ENCODE results near the gene SNX5. TPM values are rescaled to one million over a fixed set of nuclear protein-coding genes. Genes with fewer than 3 reads are reported as not detected.
A peak's percentile ranks its signal among the peaks of the same experiment; 100 is the strongest.

The SNX5 gene
- total RNA-seq (10 to 100 TPM; 81.5 to 81.6 TPM), polyA plus RNA-seq (10 to 100 TPM; 96.3 to 96.5 TPM)

- H3K27ac ChIP-seq (ENCODE audit: low read depth, low read length) = peak within 1 kb of the TSS; percentile 82
- H3K4me3 ChIP-seq (ENCODE audit: low read length in 2 of 2) = peak within 1 kb of the TSS; percentile 90 to 95
- H3K27ac Mint-ChIP-seq = peak within 1 kb of the TSS; percentile 97 to 99 (median 98)
- peaks cover 0 to 22% of the 10 kb centered on the region in 2 donors for H3K36me3 Mint-ChIP-seq
- ChIA-PET POLR2A (ENCODE audit: partially characterized antibody) (interaction anchor here (0.7 to 7.8 kb wide), 19 partner anchors 9 to 538 kb away, joined by 3 to 77 read pairs (median 5); partner anchors contain the start of genes DSTN, KAT14, PET117 and RRBP1), CTCF (ENCODE audit: partially characterized antibody) (interaction anchor here (1.2 to 9.1 kb wide), 6 partner anchors 13 to 286 kb away, joined by 4 to 51 read pairs (median 22); partner anchors contain the start of gene RRBP1)
- intact Hi-C loops (cut with micrococcal nuclease) = loop anchor here (1.0 to 10.0 kb wide), 10 partner anchors 30 to 1394 kb away; partner anchors contain the start of genes DSTN, DZANK1, KAT14 and KIF16B
- no peaks in the 10 kb centered on the region for H3K9me3 ChIP-seq (ENCODE audit: control insufficient read depth in 1 of 2, low read length in 2 of 2)
- no peaks in the 10 kb centered on the region for H3K36me3 ChIP-seq (ENCODE audit: insufficient read depth, low read length)
- H3K4me3 Mint-ChIP-seq = peak within 1 kb of the TSS; percentile 86 to 97 (median 94)
- peaks cover 66% of the 10 kb centered on the region for H3K4me1 ChIP-seq (ENCODE audit: insufficient read depth, low read length)
- peaks cover 51 to 92% (median 63%) of the 10 kb centered on the region in 4 donors for H3K4me1 Mint-ChIP-seq
- no peaks in the 10 kb centered on the region for H3K9me3 Mint-ChIP-seq
- DNase-seq = peak; percentile 99 to 100 (median 99)
- H3K27me3 Mint-ChIP-seq = peaks cover 0 to 1% of the 10 kb centered on the region in 2 donors
- H3K27me3 ChIP-seq (ENCODE audit: insufficient read depth, low read length) = no peaks in the 10 kb centered on the region
Measured at GRCh38 chr20:17968366-17969277, at the start of gene SNX5, which contains the start of gene MGME1. Gene SNX5 (minus strand): TSS chr20:17968794. CDS start chr20:17968425, 369 bp downstream. Gene MGME1 (plus strand): TSS chr20:17969018. CDS start chr20:17969860, 842 bp downstream.

- intact Hi-C loops (cut with micrococcal nuclease) = no loop called here
Measured at GRCh38 chr20:18018100-18018499, 49.5 kb upstream of the SNX5 start.

GRCh38 chr20:18016772-18017171 is 48.2 kb upstream of the SNX5 start:
- no peak overlapping the region for H3K27ac Mint-ChIP-seq
- CTCF ChIA-PET (ENCODE audit: partially characterized antibody) = interaction anchor here (0.6 to 1.6 kb wide), 3 partner anchors 334 to 1565 kb away, joined by 3 to 4 read pairs (median 4); partner anchors contain the start of gene RRBP1
- Histone ChIP-seq H3K4me3 (ENCODE audit: low read length in 2 of 2) (no peak overlapping the region), H3K9me3 (ENCODE audit: control insufficient read depth in 1 of 2, low read length in 2 of 2) (no peaks in the 10 kb centered on the region), H3K27ac (ENCODE audit: low read depth, low read length) (no peak overlapping the region), H3K36me3 (ENCODE audit: insufficient read depth, low read length) (no peaks in the 10 kb centered on the region), H3K4me1 (ENCODE audit: insufficient read depth, low read length) (no peaks in the 10 kb centered on the region), H3K27me3 (ENCODE audit: insufficient read depth, low read length) (no peaks in the 10 kb centered on the region)
- H3K36me3 Mint-ChIP-seq = no peaks in the 10 kb centered on the region
- intact Hi-C loops (cut with micrococcal nuclease) = no loop called here
- no peaks in the 10 kb centered on the region for H3K9me3 Mint-ChIP-seq
- H3K4me1 Mint-ChIP-seq = no peaks in the 10 kb centered on the region
- DNase-seq = no peak
- POLR2A ChIA-PET (ENCODE audit: partially characterized antibody) = no interaction called here
- H3K27me3 Mint-ChIP-seq = no peaks in the 10 kb centered on the region
- H3K4me3 Mint-ChIP-seq = no peak overlapping the region

More at GRCh38 chr20:18018100-18018499, 49.5 kb upstream of the SNX5 start:
- no peaks in the 10 kb centered on the region for H3K36me3 Mint-ChIP-seq
- no peaks in the 10 kb centered on the region for H3K27me3 Mint-ChIP-seq
- Histone ChIP-seq H3K27ac (ENCODE audit: low read depth, low read length) (no peak overlapping the region), H3K36me3 (ENCODE audit: insufficient read depth, low read length) (no peaks in the 10 kb centered on the region), H3K9me3 (ENCODE audit: control insufficient read depth in 1 of 2, low read length in 2 of 2) (no peaks in the 10 kb centered on the region), H3K4me3 (ENCODE audit: low read length in 2 of 2) (no peak overlapping the region), H3K27me3 (ENCODE audit: insufficient read depth, low read length) (no peaks in the 10 kb centered on the region), H3K4me1 (ENCODE audit: insufficient read depth, low read length) (no peaks in the 10 kb centered on the region)
- ChIA-PET POLR2A (ENCODE audit: partially characterized antibody) (no interaction called here), CTCF (ENCODE audit: partially characterized antibody) (interaction anchor here (0.5 to 1.6 kb wide), 2 partner anchors 336 to 443 kb away, joined by 3 to 4 read pairs; partner anchors contain the start of gene RRBP1)
- H3K4me3 Mint-ChIP-seq = no peak overlapping the region
- no peak overlapping the region for H3K27ac Mint-ChIP-seq
- no peaks in the 10 kb centered on the region for H3K4me1 Mint-ChIP-seq
- DNase-seq = no peak
- H3K9me3 Mint-ChIP-seq = no peaks in the 10 kb centered on the region

- peaks cover 0 to 1% (median 0%) of the 10 kb centered on the region in 8 donors for H3K9me3 Mint-ChIP-seq
- no peak overlapping the region for H3K4me3 ChIP-seq (ENCODE audit: low read length in 2 of 2)
- H3K27ac ChIP-seq (ENCODE audit: low read depth, low read length) = no peak overlapping the region
- intact Hi-C loops (cut with micrococcal nuclease) = no loop called here
- CTCF ChIA-PET (ENCODE audit: partially characterized antibody) = no interaction called here
- H3K27me3 Mint-ChIP-seq = no peaks in the 10 kb centered on the region
- POLR2A ChIA-PET (ENCODE audit: partially characterized antibody) = no interaction called here
- no peaks in the 10 kb centered on the region for H3K4me1 ChIP-seq (ENCODE audit: insufficient read depth, low read length)
- H3K36me3 ChIP-seq (ENCODE audit: insufficient read depth, low read length) = no peaks in the 10 kb centered on the region
- no peaks in the 10 kb centered on the region for H3K36me3 Mint-ChIP-seq
- no peak overlapping the region for H3K27ac Mint-ChIP-seq
- H3K4me3 Mint-ChIP-seq = no peak overlapping the region
- no peaks in the 10 kb centered on the region for H3K9me3 ChIP-seq (ENCODE audit: control insufficient read depth in 1 of 2, low read length in 2 of 2)
- no peaks in the 10 kb centered on the region for H3K4me1 Mint-ChIP-seq
- DNase-seq = no peak
- no peaks in the 10 kb centered on the region for H3K27me3 ChIP-seq (ENCODE audit: insufficient read depth, low read length)
Measured at GRCh38 chr20:18014411-18014810, 45.8 kb upstream of the SNX5 start.

GRCh38 chr20:18012901-18013300 is 44.3 kb upstream of the SNX5 start:
- intact Hi-C loops (cut with micrococcal nuclease) = no loop called here
- H3K4me1 ChIP-seq (ENCODE audit: insufficient read depth, low read length) = no peaks in the 10 kb centered on the region

GRCh38 chr20:18011951-18012645 is 43.5 kb upstream of the SNX5 start:
- Mint-ChIP-seq H3K27me3 (no peaks in the 10 kb centered on the region), H3K4me3 (peak overlapping the region in 1 of 8 donors; percentile 4), H3K4me1 (no peaks in the 10 kb centered on the region), H3K27ac (no peak overlapping the region), H3K36me3 (no peaks in the 10 kb centered on the region), H3K9me3 (peaks cover 0 to 1% (median 0%) of the 10 kb centered on the region in 8 donors)
- no peak overlapping the region for H3K4me3 ChIP-seq (ENCODE audit: low read length in 2 of 2)
- CTCF ChIA-PET (ENCODE audit: partially characterized antibody) = no interaction called here
- POLR2A ChIA-PET (ENCODE audit: partially characterized antibody) = no interaction called here
- H3K27me3 ChIP-seq (ENCODE audit: insufficient read depth, low read length) = no peaks in the 10 kb centered on the region
- intact Hi-C loops (cut with micrococcal nuclease) = no loop called here
- H3K4me1 ChIP-seq (ENCODE audit: insufficient read depth, low read length) = no peaks in the 10 kb centered on the region
- DNase-seq = no peak
- H3K36me3 ChIP-seq (ENCODE audit: insufficient read depth, low read length) = no peaks in the 10 kb centered on the region
- no peaks in the 10 kb centered on the region for H3K9me3 ChIP-seq (ENCODE audit: control insufficient read depth in 1 of 2, low read length in 2 of 2)
- H3K27ac ChIP-seq (ENCODE audit: low read depth, low read length) = no peak overlapping the region

More at GRCh38 chr20:18012901-18013300, 44.3 kb upstream of the SNX5 start:
- no peak overlapping the region for H3K4me3 ChIP-seq (ENCODE audit: low read length in 2 of 2)
- POLR2A ChIA-PET (ENCODE audit: partially characterized antibody) = no interaction called here
- Mint-ChIP-seq H3K36me3 (no peaks in the 10 kb centered on the region), H3K9me3 (peaks cover 0 to 1% (median 0%) of the 10 kb centered on the region in 8 donors), H3K4me1 (no peaks in the 10 kb centered on the region), H3K27me3 (no peaks in the 10 kb centered on the region), H3K4me3 (no peak overlapping the region), H3K27ac (no peak overlapping the region)
- no peak overlapping the region for H3K27ac ChIP-seq (ENCODE audit: low read depth, low read length)
- no peaks in the 10 kb centered on the region for H3K36me3 ChIP-seq (ENCODE audit: insufficient read depth, low read length)
- CTCF ChIA-PET (ENCODE audit: partially characterized antibody) = no interaction called here
- H3K9me3 ChIP-seq (ENCODE audit: control insufficient read depth in 1 of 2, low read length in 2 of 2) = no peaks in the 10 kb centered on the region
- H3K27me3 ChIP-seq (ENCODE audit: insufficient read depth, low read length) = no peaks in the 10 kb centered on the region
- DNase-seq = no peak

- CTCF ChIA-PET (ENCODE audit: partially characterized antibody) = no interaction called here
- Histone ChIP-seq H3K4me1 (ENCODE audit: insufficient read depth, low read length) (no peaks in the 10 kb centered on the region), H3K27me3 (ENCODE audit: insufficient read depth, low read length) (no peaks in the 10 kb centered on the region), H3K9me3 (ENCODE audit: control insufficient read depth in 1 of 2, low read length in 2 of 2) (no peaks in the 10 kb centered on the region), H3K27ac (ENCODE audit: low read depth, low read length) (no peak overlapping the region), H3K4me3 (ENCODE audit: low read length in 2 of 2) (no peak overlapping the region), H3K36me3 (ENCODE audit: insufficient read depth, low read length) (no peaks in the 10 kb centered on the region)
- no peaks in the 10 kb centered on the region for H3K27me3 Mint-ChIP-seq
- POLR2A ChIA-PET (ENCODE audit: partially characterized antibody) = no interaction called here
- intact Hi-C loops (cut with micrococcal nuclease) = no loop called here
- no peaks in the 10 kb centered on the region for H3K4me1 Mint-ChIP-seq
- H3K36me3 Mint-ChIP-seq = no peaks in the 10 kb centered on the region
- H3K27ac Mint-ChIP-seq = no peak overlapping the region
- peaks cover 0 to 1% (median 0%) of the 10 kb centered on the region in 8 donors for H3K9me3 Mint-ChIP-seq
- no peak for DNase-seq
- no peak overlapping the region for H3K4me3 Mint-ChIP-seq
Measured at GRCh38 chr20:18011482-18011881, 42.9 kb upstream of the SNX5 start.

Measured in CD4-positive, alpha-beta memory T cell (primary cell).